ENCODE data around the gene ZBTB3. TPM values are rescaled to one million over a fixed set of nuclear protein-coding genes. Genes with fewer than 3 reads are reported as not detected.

Gene ZBTB3
- total and polyA plus RNA-seq, 2 of the 13 experiments (the other 11 are each of a cell fraction or from before 2014, with no cell fraction given), result 3.4 to 5.2 TPM

- no peak for TF ChIP-seq ZNF879 (CRISPR knock-in tag; IDR thresholded peaks at IDR 0.05)
- no peak for TF ChIP-seq ZNF740 (CRISPR knock-in tag; IDR thresholded peaks at IDR 0.05)
- TF ChIP-seq ZNF547 (CRISPR knock-in tag; IDR thresholded peaks at IDR 0.05), result no peak
- no peak for TF ChIP-seq HNF1A (IDR thresholded peaks at IDR 0.05; ENCODE audit: low read depth)
- TF ChIP-seq HNF1A (CRISPR knock-in tag; IDR thresholded peaks at IDR 0.05; ENCODE audit: borderline replicate concordance), result no peak
- no peak for TF ChIP-seq MLX (CRISPR knock-in tag; IDR thresholded peaks at IDR 0.05)
These were observed 47.1 kb downstream of the ZBTB3 start (continued) for GRCh38 chr11:62706850-62707247.
